COLO668 (cell line): ENCODE measurements around the gene TMEM37.

Experiments
- DNase-seq: peaks from one replicate; lab custom pipeline; 2025; ENCODE audit not compliant: unreplicated experiment; lab: John Stamatoyannopoulos, UW

Gene TMEM37

GRCh38 chr2:119417908-119418307 is 13.7 kb upstream of the TMEM37 start:
- DNase-seq, result no peak

DNA sequence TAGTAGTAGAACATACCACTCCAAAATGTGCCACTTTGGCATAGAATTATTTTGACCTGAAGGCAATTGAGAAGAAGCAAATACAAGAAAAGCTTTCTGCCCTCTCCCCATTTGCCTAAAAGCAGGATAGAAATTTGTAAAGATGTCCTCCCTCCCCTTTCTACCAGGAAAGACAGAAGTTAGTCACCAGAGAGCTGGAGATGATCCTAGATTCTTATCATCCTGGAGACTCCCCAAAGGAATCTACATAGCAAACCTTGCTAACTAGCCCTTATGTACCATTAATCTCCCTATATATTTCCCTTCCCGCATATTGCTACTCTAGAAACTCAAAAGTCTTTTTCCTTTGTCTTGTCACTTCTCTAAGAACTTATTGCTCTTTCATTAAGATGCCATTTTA is 12.6 kb upstream of the TMEM37 start:
- DNase-seq, result no peak

GRCh38 chr2:119419803-119420508 is 11.7 kb upstream of the TMEM37 start:
- DNase-seq, result no peak

- DNase-seq, result no peak
Observed at GRCh38 chr2:119421304-119421703, 10.3 kb upstream of the TMEM37 start.

- DNase-seq, result no peak
Observed at GRCh38 chr2:119421741-119422140, 9.9 kb upstream of the TMEM37 start.

- DNase-seq, result no peak
Observed at GRCh38 chr2:119422360-119423107, 9.1 kb upstream of the TMEM37 start.

DNA sequence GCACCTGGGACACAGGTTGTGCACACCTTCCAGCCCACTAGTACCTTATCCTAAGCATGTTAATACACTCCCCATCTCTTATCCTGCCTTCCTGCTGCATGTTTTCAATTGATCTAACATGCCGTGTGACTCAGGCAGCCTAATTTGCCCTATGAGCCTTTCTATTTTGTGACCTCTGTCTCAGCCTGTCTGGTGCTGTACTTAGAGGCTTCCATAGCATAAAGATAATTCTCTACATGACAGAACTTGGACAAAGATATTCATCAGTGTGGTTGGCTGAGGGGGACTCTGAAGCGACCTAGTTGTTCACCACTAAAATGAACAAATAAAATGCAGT is 8.6 kb upstream of the TMEM37 start:
- DNase-seq, result no peak

GRCh38 chr2:119423811-119424210 is 7.8 kb upstream of the TMEM37 start:
- DNase-seq, result no peak

DNA sequence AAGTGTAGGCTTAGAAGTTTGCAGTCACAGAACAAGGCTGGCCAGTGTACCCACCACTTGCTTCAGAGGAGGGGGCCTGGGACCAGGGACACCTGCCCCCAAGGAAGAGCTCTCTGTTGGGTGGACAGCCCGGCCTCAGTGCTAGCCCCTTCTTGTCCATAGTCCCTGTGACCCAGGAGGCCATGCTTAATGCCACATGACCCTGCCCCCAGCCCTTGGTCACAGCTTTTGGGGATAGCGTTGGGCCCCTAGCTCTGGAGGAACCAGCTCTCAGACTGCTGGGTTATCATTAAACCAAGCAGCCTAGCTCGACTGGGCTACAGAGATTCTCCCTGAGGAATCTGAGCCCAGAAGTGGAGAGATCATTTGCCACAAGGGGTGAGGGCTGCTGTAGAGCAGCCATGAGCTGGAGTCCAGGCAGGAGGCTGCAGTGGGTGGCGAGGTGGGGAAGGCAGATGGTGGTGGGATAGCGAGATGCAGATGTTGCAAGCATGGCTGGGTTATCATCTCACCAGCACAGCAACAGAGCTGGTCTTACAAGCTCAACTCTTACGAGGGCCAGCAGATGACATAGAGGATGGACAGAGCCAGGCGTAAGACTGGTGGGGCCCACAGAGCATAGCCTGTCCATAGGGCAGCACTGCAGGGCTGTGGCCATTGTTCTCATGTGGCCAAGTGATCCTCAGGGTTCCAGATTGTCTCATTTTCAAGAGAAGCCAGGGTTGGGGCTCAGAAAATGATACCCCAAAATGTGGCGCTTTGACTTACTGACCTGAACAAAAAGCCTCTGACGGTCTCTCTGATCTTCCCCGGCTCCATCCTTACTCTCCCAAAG is 7.2 kb upstream of the TMEM37 start:
- no peak for DNase-seq

GRCh38 chr2:119425119-119425405 is 6.6 kb upstream of the TMEM37 start:
- DNase-seq, result no peak

GRCh38 chr2:119425620-119426395 is 5.8 kb upstream of the TMEM37 start:
- DNase-seq, result no peak

- no peak for DNase-seq
Observed at GRCh38 chr2:119426396-119426675, 5.3 kb upstream of the TMEM37 start.

GRCh38 chr2:119426801-119427395 is 4.8 kb upstream of the TMEM37 start:
- no peak for DNase-seq

GRCh38 chr2:119427756-119428155 is 3.9 kb upstream of the TMEM37 start:
- DNase-seq, result no peak

- no peak for DNase-seq
Observed at GRCh38 chr2:119428488-119429224, 3.0 kb upstream of the TMEM37 start.

- DNase-seq, result no peak
Observed at GRCh38 chr2:119429225-119429981, 2.3 kb upstream of the TMEM37 start.

DNA sequence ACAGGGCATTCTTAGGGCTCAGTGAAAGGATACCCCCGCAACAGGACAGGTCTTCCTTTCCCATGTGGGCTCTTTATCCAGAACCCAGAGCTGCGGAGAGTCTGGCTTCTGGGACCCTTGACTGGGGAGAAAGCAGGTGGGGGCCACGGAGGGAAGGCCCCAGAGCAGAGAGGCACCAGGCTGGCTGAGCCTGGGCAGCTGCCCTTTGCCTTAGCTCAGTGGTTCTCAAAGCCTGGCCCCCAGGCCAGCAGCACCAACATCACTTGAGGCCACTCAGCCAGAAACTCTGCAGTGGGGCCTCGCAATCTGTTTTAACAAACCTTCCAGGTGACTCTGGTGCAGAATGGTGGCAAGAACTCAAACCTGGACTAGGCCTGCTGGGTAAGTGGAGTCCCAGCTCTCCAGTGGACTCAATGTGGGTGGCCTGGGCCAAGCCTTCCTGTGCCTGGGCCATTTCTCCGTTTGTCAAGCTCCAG is 1.6 kb upstream of the TMEM37 start:
- DNase-seq, result no peak

- DNase-seq, result no peak
Observed at GRCh38 chr2:119431976-119432850, 559 bp downstream of the TMEM37 start.
